ENCODE measurements around the gene RSBN1.

GRCh38 chr1:113857776-113858175 is 45.5 kb upstream of the RSBN1 start:
- TF ChIP-seq, protein P1, sequence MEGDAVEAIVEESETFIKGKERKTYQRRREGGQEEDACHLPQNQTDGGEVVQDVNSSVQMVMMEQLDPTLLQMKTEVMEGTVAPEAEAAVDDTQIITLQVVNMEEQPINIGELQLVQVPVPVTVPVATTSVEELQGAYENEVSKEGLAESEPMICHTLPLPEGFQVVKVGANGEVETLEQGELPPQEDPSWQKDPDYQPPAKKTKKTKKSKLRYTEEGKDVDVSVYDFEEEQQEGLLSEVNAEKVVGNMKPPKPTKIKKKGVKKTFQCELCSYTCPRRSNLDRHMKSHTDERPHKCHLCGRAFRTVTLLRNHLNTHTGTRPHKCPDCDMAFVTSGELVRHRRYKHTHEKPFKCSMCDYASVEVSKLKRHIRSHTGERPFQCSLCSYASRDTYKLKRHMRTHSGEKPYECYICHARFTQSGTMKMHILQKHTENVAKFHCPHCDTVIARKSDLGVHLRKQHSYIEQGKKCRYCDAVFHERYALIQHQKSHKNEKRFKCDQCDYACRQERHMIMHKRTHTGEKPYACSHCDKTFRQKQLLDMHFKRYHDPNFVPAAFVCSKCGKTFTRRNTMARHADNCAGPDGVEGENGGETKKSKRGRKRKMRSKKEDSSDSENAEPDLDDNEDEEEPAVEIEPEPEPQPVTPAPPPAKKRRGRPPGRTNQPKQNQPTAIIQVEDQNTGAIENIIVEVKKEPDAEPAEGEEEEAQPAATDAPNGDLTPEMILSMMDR (IDR thresholded peaks at IDR 0.05) = no peak
- no peak for TF ChIP-seq POLR2A (IDR thresholded peaks at IDR 0.05)

Data from body of pancreas (tissue), 4 donors.